Body of pancreas (tissue), 4 donors: ENCODE data around the gene CAMTA1.

Experiments used
- POLR2A ChIP-seq, 3 donors: fragments of 450-650 bp; IDR thresholded peaks; one replicate each; pipeline ENCODE4 v1.6.1; 2016; ENCODE audit warnings: antibody characterized with exemption in 3 of 3, mild to moderate bottlenecking in 2 of 3
- TF ChIP-seq, protein P1 (sequence below), 7 experiments: fragments of 450-650 bp in 4 of 7; fragments of 200-600 bp in 3 of 7; sonication (generic) in 3 of 7; IDR thresholded peaks; one replicate each; pipeline ENCODE4 v1.5.1; 2016 to 2019; ENCODE audit warnings: antibody characterized with exemption in 7 of 7

DNA sequence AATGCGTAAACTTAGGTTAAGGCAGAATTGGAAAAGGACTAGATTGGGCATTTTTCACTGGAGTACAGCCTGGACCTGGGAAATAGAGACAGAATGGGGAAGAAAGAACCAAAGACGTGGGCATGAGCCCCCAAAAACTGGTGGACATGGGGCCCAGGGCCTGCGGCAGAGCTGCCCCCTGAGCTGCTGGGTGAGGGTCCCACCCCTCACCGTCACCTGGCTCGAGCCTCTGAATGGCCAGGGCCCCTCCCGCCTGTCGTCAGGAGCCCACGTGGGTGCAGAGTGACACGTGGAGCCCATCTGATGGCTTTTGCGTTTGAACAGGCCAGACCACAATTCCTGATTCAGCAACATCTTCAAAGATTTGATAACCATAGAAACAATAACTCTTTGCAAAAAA is 624.9 kb downstream of the CAMTA1 start:
- TF ChIP-seq, protein P1, sequence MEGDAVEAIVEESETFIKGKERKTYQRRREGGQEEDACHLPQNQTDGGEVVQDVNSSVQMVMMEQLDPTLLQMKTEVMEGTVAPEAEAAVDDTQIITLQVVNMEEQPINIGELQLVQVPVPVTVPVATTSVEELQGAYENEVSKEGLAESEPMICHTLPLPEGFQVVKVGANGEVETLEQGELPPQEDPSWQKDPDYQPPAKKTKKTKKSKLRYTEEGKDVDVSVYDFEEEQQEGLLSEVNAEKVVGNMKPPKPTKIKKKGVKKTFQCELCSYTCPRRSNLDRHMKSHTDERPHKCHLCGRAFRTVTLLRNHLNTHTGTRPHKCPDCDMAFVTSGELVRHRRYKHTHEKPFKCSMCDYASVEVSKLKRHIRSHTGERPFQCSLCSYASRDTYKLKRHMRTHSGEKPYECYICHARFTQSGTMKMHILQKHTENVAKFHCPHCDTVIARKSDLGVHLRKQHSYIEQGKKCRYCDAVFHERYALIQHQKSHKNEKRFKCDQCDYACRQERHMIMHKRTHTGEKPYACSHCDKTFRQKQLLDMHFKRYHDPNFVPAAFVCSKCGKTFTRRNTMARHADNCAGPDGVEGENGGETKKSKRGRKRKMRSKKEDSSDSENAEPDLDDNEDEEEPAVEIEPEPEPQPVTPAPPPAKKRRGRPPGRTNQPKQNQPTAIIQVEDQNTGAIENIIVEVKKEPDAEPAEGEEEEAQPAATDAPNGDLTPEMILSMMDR (IDR thresholded peaks at IDR 0.05), result no peak
- TF ChIP-seq POLR2A (IDR thresholded peaks at IDR 0.05), result no peak
